ENCODE data around the gene GRID2IP.
"Not testable (repeated sequence)": the region's sequence is repeated elsewhere in the genome, so short reads cannot be mapped to it uniquely, and the experiment has no call there.

Gene GRID2IP

GRCh38 chr7:6482307-6482706 is 69.0 kb downstream of the GRID2IP start:
- no peak for DNase-seq

DNA sequence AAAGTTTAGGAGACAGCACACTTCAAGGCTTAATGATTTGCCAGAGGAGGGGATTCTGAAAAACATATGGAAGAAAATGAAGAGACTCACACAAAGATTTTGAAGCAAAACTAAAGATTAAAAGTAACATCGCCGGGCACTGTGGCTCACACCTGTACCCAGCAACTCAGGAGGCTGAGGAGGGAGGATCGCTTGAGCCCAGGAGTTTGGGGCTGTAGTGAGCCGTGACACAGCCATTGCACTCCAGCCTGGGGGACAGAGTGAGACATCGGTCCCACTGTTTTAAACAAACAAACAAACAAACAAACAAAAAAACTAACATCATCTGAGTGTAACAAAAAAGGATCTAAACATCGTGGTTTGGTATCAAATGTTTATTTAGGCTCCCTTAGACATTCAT is 69.8 kb downstream of the GRID2IP start:
- DNase-seq = no peak

DNA sequence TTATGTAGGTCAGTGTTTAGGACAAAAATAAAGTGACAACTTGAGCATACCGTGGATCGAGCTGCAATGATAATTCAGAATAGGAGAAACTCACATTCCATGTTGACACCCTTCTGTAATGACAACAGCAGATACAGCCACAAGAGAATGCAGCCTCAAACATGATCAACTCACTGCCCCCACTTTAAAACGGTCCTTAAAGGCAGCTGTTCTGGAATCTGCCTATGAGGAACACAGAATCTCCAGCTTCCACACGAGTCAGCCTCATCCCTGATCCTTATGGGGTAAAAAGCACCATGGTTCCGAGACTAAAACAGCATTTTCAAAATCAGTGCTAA is 71.0 kb downstream of the GRID2IP start:
- DNase-seq = no peak

GRCh38 chr7:6479067-6479466 is 72.2 kb downstream of the GRID2IP start:
- no peak for DNase-seq

- DNase-seq = no peak
Measured at GRCh38 chr7:6478186-6478585, 73.1 kb downstream of the GRID2IP start.

DNA sequence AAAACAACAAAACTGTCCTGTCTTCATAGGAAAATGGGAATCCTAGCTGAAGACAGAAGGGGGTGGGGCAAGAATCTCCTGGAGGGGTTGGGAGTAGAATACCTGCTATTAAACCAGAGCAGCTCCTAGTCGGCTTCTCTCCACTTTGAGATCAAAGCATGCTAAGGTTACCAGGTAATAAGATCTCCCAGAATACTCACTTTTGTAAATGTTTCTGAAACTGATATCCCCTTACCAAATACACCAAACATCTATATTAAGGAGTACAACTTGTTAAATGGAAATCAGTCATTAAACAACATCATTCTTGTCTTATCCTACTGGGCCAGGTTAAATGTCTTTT is 74.0 kb downstream of the GRID2IP start:
- no peak for DNase-seq

DNA sequence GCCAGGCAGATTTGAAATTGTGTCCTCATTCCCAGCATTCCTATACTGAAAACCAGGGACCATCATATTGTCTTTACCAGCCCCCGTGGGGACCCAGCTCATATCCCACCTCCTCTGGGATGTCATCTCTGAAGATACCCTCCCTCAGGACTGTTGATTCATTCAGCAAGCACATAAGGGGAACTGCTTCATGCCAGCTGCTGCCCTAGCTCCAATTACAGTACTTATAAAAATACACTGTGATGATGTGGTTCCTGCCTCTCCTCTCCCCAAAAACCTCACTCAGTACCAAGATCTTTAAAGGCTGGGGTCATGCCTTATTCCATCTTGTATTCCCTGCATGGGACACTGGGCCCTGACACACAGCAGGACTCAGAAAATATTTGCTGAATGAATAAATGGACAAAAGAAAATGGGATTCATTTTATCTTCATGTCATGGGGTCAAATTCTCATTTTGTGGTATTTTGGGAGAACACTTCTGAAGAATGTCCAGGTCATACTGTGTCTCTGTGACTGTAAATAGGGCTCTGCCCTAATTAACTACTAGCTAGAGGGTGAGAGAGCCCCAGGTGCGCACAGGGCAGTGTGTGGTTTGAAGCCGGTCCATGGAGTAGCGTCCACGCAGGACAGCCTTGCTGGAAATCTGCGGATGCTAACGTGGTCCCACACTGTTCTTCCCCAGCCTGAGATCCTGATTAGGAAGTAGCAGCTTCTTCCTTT is 74.5 kb downstream of the GRID2IP start:
- no peak for DNase-seq

GRCh38 chr7:6475433-6476186 is 75.7 kb downstream of the GRID2IP start:
- no peak for DNase-seq

GRCh38 chr7:6465862-6466261 is 85.4 kb downstream of the GRID2IP start:
- DNase-seq = no peak

GRCh38 chr7:6463609-6464008 is 87.7 kb downstream of the GRID2IP start:
- DNase-seq = not testable (repeated sequence)

DNA sequence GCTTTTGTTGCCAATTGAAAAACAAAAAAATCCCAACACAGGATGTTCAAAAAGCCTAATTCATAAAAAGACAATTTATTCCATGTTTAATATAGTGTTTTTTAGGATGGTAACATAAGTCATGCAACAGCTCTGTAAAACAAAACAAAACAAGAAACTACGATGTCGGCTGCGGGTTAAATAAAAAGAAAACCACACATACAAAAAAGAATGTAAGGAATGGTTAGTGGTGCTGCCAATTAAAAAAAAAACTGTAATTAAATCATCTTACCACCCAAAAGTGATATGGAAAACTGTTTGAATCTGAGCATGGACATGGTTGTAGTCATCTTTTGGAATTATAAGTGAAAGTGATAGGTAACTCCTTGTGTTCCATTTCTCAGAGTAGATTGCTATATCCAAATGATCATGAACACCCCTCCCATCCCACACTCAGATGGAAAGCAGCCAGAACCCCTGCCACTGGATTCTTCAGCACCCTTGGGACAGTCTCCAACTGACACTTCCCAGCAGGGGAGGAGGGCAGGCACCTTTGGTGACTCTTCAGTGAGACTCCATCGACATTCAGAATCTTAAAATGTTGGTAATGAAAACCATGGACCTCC is 89.2 kb downstream of the GRID2IP start:
- DNase-seq = no peak

- no peak for DNase-seq
Measured at GRCh38 chr7:6460990-6461584, 90.2 kb downstream of the GRID2IP start.

DNA sequence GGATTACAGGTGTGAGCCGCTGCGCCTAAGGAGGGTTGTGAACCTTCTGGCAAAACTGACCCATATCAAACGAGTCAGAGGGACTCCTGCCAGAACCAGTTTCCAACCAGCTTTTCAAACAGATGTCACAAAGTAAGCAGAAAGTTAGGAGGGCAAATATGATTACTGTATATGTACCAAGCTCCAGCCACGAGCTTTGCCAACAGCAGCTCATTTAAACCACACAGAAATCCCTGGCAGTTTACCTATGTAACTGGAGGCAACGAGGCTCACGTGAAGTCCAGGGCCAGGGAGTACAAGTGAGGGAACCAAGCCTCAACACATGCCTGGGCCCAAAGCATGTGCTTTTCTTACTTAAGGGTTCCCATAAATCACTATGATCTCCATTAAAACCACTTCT is 91.0 kb downstream of the GRID2IP start:
- DNase-seq = no peak

- not testable (repeated sequence) for DNase-seq
Measured at GRCh38 chr7:6458676-6459075, 92.6 kb downstream of the GRID2IP start.

GRCh38 chr7:6453734-6454133 is 97.5 kb downstream of the GRID2IP start:
- DNase-seq = no peak

GRCh38 chr7:6451224-6451705 is 100.0 kb downstream of the GRID2IP start:
- DNase-seq = no peak

GRCh38 chr7:6450591-6450990 is 100.7 kb downstream of the GRID2IP start:
- not testable (repeated sequence) for DNase-seq

DNA sequence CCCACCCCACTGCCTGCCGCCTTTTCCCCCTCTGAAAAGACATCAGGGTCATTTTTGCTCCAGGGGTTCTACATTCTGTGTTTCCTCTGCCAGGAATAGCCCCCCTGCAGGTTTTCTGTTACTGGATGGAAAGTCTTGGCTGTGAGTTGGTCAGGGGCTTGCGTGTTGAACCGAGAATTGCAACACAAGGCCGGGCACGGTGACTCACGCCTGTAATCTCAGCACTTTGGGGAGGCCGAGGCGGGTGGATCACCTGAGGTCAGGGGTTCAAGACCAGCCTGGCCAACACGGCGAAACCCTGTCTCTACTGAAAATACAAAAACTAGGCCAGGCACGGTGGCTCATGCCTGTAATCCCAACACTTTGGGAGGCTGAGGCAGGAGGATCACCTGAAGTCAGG is 101.4 kb downstream of the GRID2IP start:
- DNase-seq = not testable (repeated sequence)

GRCh38 chr7:6448943-6449543 is 102.2 kb downstream of the GRID2IP start:
- no peak for DNase-seq

DNA sequence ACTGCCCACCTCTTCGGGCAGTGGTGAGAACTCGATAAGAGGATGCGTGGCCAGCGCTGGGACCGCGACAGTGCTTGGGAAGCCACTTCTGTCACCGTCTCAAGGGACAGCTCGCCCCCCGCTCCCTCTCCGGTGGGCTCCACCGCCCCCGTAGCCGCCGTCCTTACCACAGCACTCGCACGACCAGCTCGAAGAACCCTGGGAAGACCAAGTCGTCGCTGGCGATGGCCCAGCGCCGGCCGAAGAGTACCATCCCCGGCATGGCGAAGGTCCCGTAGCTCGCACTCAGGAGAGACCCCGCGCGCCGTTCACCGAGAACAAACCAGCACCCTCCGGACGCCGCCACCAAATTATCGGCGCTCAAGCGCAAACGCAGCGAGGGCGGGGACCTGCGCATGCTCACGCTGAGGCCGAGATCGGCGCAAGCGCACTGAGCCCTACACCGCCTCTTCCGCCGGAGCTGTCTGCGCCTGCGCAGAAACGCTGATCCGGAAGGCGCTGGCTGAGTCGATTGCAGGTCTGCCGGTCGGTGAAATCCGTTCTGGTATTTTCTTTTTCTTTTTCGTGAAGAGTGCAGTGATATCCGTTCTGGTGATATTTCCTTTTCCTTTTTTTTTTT is 103.6 kb downstream of the GRID2IP start, which contains the start of gene DAGLB:
Gene DAGLB, minus strand, starts transcription at position 374 of the 619 bp plus-strand sequence. Its CDS starts 112 bp downstream, at position 262.
- DNase-seq = peak in 1 of 2 experiments; percentile 55

Data from cerebellar nuclear complex (tissue), 1 donor.